HG03439 (cell line): ENCODE data around the gene B9D1.

Experiments
- ATAC-seq: cut with Tn5 transposase; IDR thresholded peaks from one replicate; pipeline ENCODE4 v1.9.1; 2021; ENCODE audit warnings: mild to moderate bottlenecking, moderate library complexity; ENCODE audit not compliant: unreplicated experiment

Gene B9D1

DNA sequence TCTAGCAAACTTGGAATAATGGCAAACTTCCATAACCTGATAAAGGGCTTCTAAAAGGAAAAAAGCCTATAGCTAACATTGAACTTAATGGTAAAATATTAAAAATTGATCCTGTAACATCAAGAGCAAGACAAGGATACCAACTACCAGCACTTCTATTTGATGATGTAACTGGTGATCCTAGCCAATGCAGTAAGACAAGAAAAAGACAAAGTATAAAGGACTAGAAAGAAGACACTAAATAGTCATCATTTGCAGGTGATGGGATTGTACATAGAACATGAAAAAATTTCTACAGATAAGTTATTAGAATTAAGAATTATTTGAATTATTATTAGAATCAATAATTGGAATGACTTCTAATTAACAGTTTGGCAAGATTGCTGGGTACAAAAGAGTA is 37.0 kb downstream of the B9D1 start:
- ATAC-seq, result no peak

- no peak for ATAC-seq
These were observed 39.7 kb downstream of the B9D1 start for GRCh38 chr17:19322861-19323260.

DNA sequence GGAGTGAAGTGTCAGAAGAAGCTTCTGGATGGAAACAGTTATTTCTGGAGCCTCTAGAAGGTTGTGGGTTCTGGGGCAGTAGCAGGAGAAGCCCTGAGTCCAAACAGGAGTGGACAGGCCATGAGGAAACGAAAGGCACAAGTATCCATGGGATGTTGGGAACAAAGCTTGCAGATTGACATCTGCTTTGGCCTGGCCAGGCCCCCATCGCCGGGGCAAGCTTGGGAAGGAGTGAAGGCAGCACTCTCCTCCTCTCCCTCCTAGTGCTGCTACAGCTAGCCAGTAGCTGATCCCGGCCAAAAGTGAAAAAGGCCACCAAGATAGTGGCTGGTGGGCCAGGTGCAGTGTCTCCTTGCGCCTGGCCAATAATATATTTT is 40.4 kb downstream of the B9D1 start:
- ATAC-seq, result no peak

DNA sequence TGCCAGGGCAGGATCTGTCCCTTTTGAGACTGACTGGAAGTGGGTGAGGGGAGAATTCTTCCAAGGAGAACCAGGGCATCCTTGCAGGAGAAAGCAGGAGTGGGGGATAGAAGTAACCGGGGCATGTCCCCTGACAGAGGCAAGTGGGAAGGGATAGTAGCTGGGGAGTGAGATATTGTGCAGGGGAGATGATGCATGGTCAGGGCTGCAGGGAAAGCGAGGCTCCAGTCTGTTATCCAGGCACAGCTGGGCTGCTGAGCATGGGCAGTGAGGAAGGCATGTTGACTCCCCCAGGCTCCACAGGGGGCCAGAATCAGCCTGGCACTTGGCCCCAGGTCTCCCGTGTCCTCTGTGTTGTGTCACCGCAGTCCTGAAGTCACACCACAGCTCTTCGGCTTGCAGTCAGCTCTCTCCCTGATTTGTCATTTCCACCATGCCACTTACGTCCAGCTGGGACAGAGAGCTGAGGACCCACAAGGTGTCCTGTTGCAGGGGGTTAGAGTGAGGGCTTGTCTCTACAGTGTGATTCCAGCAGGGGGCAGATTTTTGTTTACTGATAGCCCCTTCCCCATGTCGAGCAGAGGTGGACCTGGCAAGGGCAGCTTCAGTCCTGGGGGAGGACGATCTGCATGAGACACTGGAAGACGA is 40.9 kb downstream of the B9D1 start:
- ATAC-seq, result no peak

- no peak for ATAC-seq
These were observed 41.6 kb downstream of the B9D1 start for GRCh38 chr17:19320876-19321275.

- no peak for ATAC-seq
These were observed 42.6 kb downstream of the B9D1 start for GRCh38 chr17:19319771-19320505.

- ATAC-seq, result no peak
These were observed 43.9 kb downstream of the B9D1 start for GRCh38 chr17:19318611-19319010.

- ATAC-seq, result peak; percentile 71
These were observed 45.0 kb downstream of the B9D1 start for GRCh38 chr17:19317359-19318095.

DNA sequence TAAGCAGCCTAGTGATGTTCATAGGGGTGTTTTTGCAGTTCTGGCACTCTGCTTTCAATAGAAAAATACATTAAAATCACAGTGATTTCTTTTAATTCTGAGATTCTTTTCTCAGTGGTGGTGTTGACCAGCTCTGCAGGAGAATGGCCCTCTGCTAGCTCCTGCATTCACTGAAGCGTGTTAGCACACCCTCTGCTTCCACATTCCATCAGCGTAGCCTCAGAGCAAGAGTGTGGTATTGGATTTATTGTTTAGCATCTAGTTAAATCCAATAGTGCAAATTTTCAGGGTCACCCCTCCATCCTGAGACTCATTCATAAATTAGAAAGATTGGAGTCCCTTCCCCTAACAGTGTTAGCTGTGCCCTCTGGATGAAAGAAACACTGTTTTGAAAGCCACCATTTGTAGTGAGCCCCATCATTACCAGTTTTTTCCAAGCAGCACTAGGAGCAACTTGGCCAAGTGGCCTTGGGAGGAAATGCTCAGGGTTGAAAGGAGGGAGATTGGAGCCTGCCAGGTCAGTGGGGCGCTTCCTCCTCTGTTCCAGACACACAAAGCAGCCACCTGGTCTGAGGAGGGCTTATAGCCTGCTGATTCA is 45.7 kb downstream of the B9D1 start:
- no peak for ATAC-seq

- no peak for ATAC-seq
These were observed 47.4 kb downstream of the B9D1 start for GRCh38 chr17:19315104-19315503.

DNA sequence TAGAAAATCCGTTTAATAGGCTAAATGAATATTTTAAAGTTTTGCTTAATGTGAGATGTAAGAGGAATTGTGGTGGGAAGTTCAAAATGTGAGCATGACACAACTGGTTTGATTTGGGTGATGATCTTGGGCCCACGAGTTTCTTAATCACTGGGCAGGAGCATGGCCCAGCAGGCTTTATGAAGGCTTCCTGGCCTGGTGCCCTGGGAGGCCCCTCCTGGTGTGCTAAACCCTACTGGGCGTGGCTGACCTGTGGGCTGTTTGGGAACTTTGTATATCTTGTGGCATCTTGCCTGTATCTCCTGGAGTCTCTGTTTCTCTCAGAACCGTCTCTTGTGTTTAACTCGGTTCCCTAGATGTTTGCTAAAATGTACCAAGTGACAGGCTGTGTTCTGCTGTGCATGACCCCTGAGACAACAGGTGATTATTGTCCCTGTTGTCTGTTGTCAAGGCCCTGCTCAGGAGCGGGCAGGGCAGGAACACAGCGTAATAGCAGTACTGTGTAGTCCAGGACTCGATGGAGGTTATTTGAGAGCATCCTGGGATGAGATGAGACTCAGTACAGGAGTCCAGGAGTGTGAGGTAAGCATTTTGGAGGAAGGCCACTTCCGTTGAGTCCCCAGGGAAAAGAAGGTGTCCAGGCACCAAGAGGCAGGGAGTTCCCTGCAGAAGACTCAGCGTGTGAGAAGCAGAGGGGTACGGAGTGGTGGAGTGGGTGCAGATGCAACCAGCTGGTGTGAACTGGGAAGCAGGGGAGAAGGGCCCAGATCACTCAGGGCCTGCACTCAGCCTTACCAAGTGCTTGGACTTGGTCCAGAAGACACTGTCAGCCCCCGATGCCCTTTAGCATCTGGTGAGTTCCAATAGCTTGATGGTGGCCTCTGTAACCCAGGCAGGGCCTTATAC is 48.5 kb downstream of the B9D1 start:
- no peak for ATAC-seq

DNA sequence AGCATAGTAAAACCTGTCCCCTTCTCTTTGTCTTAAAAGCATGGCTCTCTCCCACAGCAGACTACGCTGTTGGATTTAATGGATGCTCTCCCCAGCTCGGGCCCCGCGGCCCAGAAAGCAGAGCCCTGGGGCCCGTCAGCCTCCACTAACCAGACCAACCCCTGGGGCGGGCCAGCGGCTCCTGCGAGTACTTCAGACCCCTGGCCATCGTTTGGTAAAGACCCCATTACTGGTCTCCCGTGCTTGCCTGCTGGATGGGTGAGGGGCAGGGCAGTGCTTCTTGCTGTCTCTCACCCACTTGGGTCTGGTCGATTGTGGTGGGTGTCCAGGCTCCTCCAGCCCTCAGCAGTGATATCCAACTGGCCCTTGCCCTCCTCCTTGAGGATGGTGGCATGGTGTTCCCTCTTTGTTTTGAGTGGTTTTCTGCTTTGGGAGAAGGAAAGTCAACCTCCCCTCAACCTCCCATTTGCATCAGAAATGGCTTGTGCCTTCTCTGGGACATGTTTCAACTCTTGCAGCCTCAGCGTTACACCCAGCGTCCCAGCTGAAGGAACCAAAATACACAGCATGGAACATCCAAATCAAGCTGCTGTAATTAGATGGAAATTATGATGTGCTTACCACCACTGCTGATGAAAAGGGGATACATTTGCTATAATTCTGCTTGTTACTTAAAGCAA is 49.3 kb downstream of the B9D1 start:
- ATAC-seq, result no peak

DNA sequence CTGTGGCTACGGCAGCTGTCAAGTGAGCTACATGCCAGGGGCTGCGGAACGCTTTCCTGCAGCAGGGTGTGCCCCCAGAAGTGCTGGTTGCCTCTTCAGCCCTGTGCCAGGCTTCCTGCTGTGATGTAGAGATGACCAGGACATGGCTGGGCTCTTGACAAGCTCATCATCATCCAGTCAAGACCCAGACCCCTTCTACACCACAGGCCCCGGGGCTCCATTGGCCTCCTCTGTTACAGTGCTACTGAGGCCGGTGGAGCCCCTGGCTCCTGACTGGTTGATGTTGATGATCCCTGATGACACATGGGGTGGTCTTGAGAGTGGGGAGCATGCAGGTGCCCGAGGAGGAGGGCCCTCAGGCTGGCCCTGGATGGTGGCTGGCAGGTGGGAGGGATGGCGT is 50.1 kb downstream of the B9D1 start:
- ATAC-seq, result no peak

- no peak for ATAC-seq
These were observed 50.9 kb downstream of the B9D1 start for GRCh38 chr17:19311421-19312215.

DNA sequence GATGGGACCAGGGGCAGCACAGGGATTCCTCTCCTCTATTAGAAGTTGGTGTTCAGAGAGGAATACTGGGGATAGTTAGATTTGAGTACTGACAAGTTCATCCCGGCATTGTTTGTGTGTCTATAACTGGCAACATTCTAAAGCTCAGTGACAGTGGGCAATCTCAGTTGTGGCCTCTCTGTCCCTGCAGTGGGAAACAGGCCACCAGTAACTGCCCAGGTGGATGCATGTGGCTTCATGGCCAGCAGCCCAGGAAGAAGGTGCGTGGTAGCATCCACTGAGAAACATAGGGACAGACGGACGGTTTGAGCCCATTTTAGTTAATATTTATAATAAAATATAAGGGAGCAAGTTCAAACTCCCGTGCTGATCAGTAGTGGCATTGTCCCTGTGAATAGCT is 51.5 kb downstream of the B9D1 start:
- ATAC-seq, result no peak

- no peak for ATAC-seq
These were observed 52.4 kb downstream of the B9D1 start for GRCh38 chr17:19310151-19310550.

GRCh38 chr17:19309701-19310100 is 52.8 kb downstream of the B9D1 start:
- no peak for ATAC-seq

- ATAC-seq, result no peak
These were observed 54.1 kb downstream of the B9D1 start for GRCh38 chr17:19308398-19308797.

DNA sequence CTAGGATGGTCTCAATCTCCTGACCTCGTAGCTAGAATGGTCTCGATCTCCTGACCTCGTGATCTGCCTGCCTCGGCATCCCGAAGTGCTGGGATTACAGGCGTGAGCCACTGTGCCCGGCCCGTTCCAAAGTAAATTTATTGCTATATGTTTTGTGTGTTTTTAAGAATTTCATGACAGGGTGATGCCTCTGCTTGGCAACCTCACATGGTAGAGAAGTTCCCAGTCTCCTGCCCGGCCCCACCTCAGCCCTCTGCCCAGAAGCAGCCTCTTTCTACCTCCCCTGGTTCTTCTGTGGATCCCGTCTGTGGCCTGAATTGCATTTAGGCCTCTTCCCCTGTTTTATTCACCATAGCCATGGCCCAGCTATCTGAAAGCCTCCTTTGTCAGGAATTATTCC is 55.0 kb downstream of the B9D1 start:
- ATAC-seq, result no peak
